ENCODE data around the gene DAP. TPM values are rescaled to one million over a fixed set of nuclear protein-coding genes. Genes with fewer than 3 reads are reported as not detected.

DAP gene
- total RNA-seq, 1 experiment from 2014 or later, result 279 TPM

DNA sequence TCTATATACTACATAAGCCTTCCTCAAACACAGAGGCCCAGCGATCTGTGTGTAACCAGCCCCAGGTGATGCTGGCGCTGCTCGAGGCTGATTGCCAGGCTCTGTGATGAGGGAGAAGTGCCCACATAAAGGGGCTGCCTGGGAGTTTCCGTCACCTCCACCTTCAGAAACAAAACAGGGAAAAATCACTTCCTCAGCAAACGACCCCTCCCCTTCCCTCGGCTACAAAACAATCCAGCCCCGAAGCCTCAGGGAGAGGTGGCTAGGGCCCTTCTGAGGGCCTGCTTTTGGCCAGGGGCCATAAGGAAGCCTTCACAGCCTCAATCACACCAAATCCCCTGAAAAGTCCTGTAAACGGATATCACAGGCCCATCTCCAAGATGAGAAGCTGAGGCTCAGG lies 51.1 kb downstream of the DAP start:
- H3K4me3 ChIP-seq, result no peak overlapping the region
- POLR2A ChIA-PET (ENCODE audit: unreplicated experiment), result no interaction called here
- no TSS peak for BruUV-seq (replicated peaks)
- H4K20me1 ChIP-seq (ENCODE audit: insufficient read depth), result no peaks in the 10 kb centered on the region
- peaks cover 68% of the 10 kb centered on the region for H3K79me2 ChIP-seq (ENCODE audit: low read depth)
- peaks cover 40% of the 10 kb centered on the region for H3K4me1 ChIP-seq (replicated peaks; ENCODE audit: insufficient read depth)
- no peak overlapping the region for H3K27ac ChIP-seq
- no peak for TF ChIP-seq EZH2 (IDR thresholded peaks at IDR 0.05; ENCODE audit: low read depth)
- no peak for TF ChIP-seq CTCF (conservative IDR thresholded peaks at IDR 0.05)
- H2AFZ ChIP-seq, result no peak overlapping the region
- no peak overlapping the region for H3K4me2 ChIP-seq
- no peaks in the 10 kb centered on the region for H3K27me3 ChIP-seq (ENCODE audit: insufficient read depth, low read depth)
- H3F3A ChIP-seq (ENCODE audit: insufficient read depth, low read depth), result peaks cover 26% of the 10 kb centered on the region
- intact Hi-C loops (cut with micrococcal nuclease; ENCODE audit: unreplicated experiment), result loop anchor here (10.0 kb wide), 1 partner anchor 455 kb away; the partner anchor contains the start of gene CCT5
- CTCF ChIA-PET, result no interaction called here
- H3K9me2 ChIP-seq (ENCODE audit: insufficient read depth), result no peaks in the 10 kb centered on the region
- DNase-seq, result no peak
- no peaks in the 10 kb centered on the region for H3K9me3 ChIP-seq (ENCODE audit: insufficient read depth, low read depth)
- peaks cover 17% of the 10 kb centered on the region; the same call in 1 of the 2 replicates for H3K36me3 ChIP-seq (ENCODE audit: low read depth)

GRCh38 chr5:10709409-10709808 lies 51.6 kb downstream of the DAP start:
- no TSS peak for BruUV-seq (replicated peaks)
- TF ChIP-seq CTCF (conservative IDR thresholded peaks at IDR 0.05), result no peak
- H3K4me1 ChIP-seq (replicated peaks; ENCODE audit: insufficient read depth), result peaks cover 45% of the 10 kb centered on the region
- H3K79me2 ChIP-seq (ENCODE audit: low read depth), result peaks cover 66% of the 10 kb centered on the region
- no peaks in the 10 kb centered on the region for H3K9me2 ChIP-seq (ENCODE audit: insufficient read depth)
- POLR2A ChIA-PET (ENCODE audit: unreplicated experiment), result no interaction called here
- intact Hi-C loops (cut with micrococcal nuclease; ENCODE audit: unreplicated experiment), result loop anchor here (10.0 kb wide), 1 partner anchor 455 kb away; the partner anchor contains the start of gene CCT5
- H3K36me3 ChIP-seq (ENCODE audit: low read depth), result peaks cover 12% of the 10 kb centered on the region; the same call in 1 of the 2 replicates
- no peak overlapping the region for H3K4me2 ChIP-seq
- no peak for DNase-seq
- H3K9me3 ChIP-seq (ENCODE audit: insufficient read depth, low read depth), result no peaks in the 10 kb centered on the region
- no peak overlapping the region for H3K27ac ChIP-seq
- H3F3A ChIP-seq (ENCODE audit: insufficient read depth, low read depth), result peaks cover 31% of the 10 kb centered on the region
- CTCF ChIA-PET, result no interaction called here
- no peak overlapping the region for H3K4me3 ChIP-seq
- no peaks in the 10 kb centered on the region for H4K20me1 ChIP-seq (ENCODE audit: insufficient read depth)
- no peaks in the 10 kb centered on the region for H3K27me3 ChIP-seq (ENCODE audit: insufficient read depth, low read depth)
- no peak overlapping the region for H2AFZ ChIP-seq

GRCh38 chr5:10708189-10708944 lies 52.7 kb downstream of the DAP start:
- CTCF ChIA-PET, result no interaction called here

More at GRCh38 chr5:10708189-10708944, 52.7 kb downstream of the DAP start:
- peaks cover 41% of the 10 kb centered on the region for H3F3A ChIP-seq (ENCODE audit: insufficient read depth, low read depth)
- no peaks in the 10 kb centered on the region for H3K27me3 ChIP-seq (ENCODE audit: insufficient read depth, low read depth)
- peak overlapping the region; percentile 6; the same call in 1 of the 2 replicates for H3K4me2 ChIP-seq
- no peaks in the 10 kb centered on the region for H4K20me1 ChIP-seq (ENCODE audit: insufficient read depth)
- H3K9me2 ChIP-seq (ENCODE audit: insufficient read depth), result no peaks in the 10 kb centered on the region
- H3K4me3 ChIP-seq, result no peak overlapping the region
- no peak for TF ChIP-seq EZH2 (IDR thresholded peaks at IDR 0.05; ENCODE audit: low read depth)
- peaks cover 10% of the 10 kb centered on the region; the same call in 1 of the 2 replicates for H3K36me3 ChIP-seq (ENCODE audit: low read depth)
- intact Hi-C loops (cut with micrococcal nuclease; ENCODE audit: unreplicated experiment), result loop anchor here (10.0 kb wide), 1 partner anchor 454 kb away; the partner anchor contains the start of gene CCT5
- peaks cover 56% of the 10 kb centered on the region for H3K4me1 ChIP-seq (replicated peaks; ENCODE audit: insufficient read depth)
- POLR2A ChIA-PET (ENCODE audit: unreplicated experiment), result interaction anchor here (0.7 kb wide), 1 partner anchor 14 kb away, joined by 3 read pairs; no protein-coding TSS in a partner anchor
- no peaks in the 10 kb centered on the region for H3K9me3 ChIP-seq (ENCODE audit: insufficient read depth, low read depth)
- peaks cover 66% of the 10 kb centered on the region for H3K79me2 ChIP-seq (ENCODE audit: low read depth)
- DNase-seq, result no peak
- BruUV-seq (replicated peaks), result no TSS peak
- H2AFZ ChIP-seq, result no peak overlapping the region
- H3K27ac ChIP-seq, result peak overlapping the region; percentile 96

Data from PC-9 (cell line).